ENCODE data around the gene TMEM163.

TMEM163 gene

GRCh38 chr2:134491771-134492441 lies 226.9 kb downstream of the TMEM163 start:
- Histone ChIP-seq H3K27me3 (ENCODE audit: control insufficient read depth, low read length) (0 out of 2 replicates have a peak, but pooled peaks cover 3% of the 10 kb centered on the region), H3K4me3 (ENCODE audit: low read length) (no peak overlapping the region), H3K4me1 (ENCODE audit: control insufficient read depth, low read length) (peaks cover 6% of the 10 kb centered on the region), H3F3A (ENCODE audit: control insufficient read depth, insufficient read depth) (no peaks in the 10 kb centered on the region), H4K20me1 (ENCODE audit: control insufficient read depth, insufficient read depth, low read depth, low read length) (no peaks in the 10 kb centered on the region), H3K9me2 (replicated peaks; ENCODE audit: control insufficient read depth, low read length) (no peaks in the 10 kb centered on the region), H3K27ac (ENCODE audit: low read depth, low read length) (no peak overlapping the region), H3K36me3 (ENCODE audit: control insufficient read depth, low read length) (no peaks in the 10 kb centered on the region), H3K4me2 (ENCODE audit: low read length) (no peak overlapping the region), H3K79me2 (ENCODE audit: control insufficient read depth, low read length) (no peaks in the 10 kb centered on the region), H3K9me3 (ENCODE audit: control insufficient read depth, insufficient read depth, low read length) (no peaks in the 10 kb centered on the region)
- no peak for TF ChIP-seq EZH2phosphoT487 (IDR thresholded peaks at IDR 0.05; ENCODE audit: borderline replicate concordance, low read length)
- TF ChIP-seq, protein P1, sequence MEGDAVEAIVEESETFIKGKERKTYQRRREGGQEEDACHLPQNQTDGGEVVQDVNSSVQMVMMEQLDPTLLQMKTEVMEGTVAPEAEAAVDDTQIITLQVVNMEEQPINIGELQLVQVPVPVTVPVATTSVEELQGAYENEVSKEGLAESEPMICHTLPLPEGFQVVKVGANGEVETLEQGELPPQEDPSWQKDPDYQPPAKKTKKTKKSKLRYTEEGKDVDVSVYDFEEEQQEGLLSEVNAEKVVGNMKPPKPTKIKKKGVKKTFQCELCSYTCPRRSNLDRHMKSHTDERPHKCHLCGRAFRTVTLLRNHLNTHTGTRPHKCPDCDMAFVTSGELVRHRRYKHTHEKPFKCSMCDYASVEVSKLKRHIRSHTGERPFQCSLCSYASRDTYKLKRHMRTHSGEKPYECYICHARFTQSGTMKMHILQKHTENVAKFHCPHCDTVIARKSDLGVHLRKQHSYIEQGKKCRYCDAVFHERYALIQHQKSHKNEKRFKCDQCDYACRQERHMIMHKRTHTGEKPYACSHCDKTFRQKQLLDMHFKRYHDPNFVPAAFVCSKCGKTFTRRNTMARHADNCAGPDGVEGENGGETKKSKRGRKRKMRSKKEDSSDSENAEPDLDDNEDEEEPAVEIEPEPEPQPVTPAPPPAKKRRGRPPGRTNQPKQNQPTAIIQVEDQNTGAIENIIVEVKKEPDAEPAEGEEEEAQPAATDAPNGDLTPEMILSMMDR (IDR thresholded peaks at IDR 0.05; ENCODE audit: low read depth, low read length, poor library complexity, severe bottlenecking) = no peak

GRCh38 chr2:134491022-134491421 lies 227.8 kb downstream of the TMEM163 start:
- Histone ChIP-seq H3K27ac (ENCODE audit: low read depth, low read length) (no peak overlapping the region), H3K79me2 (ENCODE audit: control insufficient read depth, low read length) (no peaks in the 10 kb centered on the region), H3K4me1 (ENCODE audit: control insufficient read depth, low read length) (peaks cover 6% of the 10 kb centered on the region), H4K20me1 (ENCODE audit: control insufficient read depth, insufficient read depth, low read depth, low read length) (no peaks in the 10 kb centered on the region), H3K4me2 (ENCODE audit: low read length) (no peak overlapping the region), H3K36me3 (ENCODE audit: control insufficient read depth, low read length) (no peaks in the 10 kb centered on the region), H3K9me2 (replicated peaks; ENCODE audit: control insufficient read depth, low read length) (no peaks in the 10 kb centered on the region), H3K4me3 (ENCODE audit: low read length) (no peak overlapping the region), H3F3A (ENCODE audit: control insufficient read depth, insufficient read depth) (no peaks in the 10 kb centered on the region), H3K9me3 (ENCODE audit: control insufficient read depth, insufficient read depth, low read length) (no peaks in the 10 kb centered on the region), H3K27me3 (ENCODE audit: control insufficient read depth, low read length) (0 out of 2 replicates have a peak, but pooled peaks cover 3% of the 10 kb centered on the region)
- TF ChIP-seq, protein P1 (IDR thresholded peaks at IDR 0.05; ENCODE audit: low read depth, low read length, poor library complexity, severe bottlenecking) = no peak
- no peak for TF ChIP-seq EZH2phosphoT487 (IDR thresholded peaks at IDR 0.05; ENCODE audit: borderline replicate concordance, low read length)

GRCh38 chr2:134490559-134490958 lies 228.2 kb downstream of the TMEM163 start:
- no peaks in the 10 kb centered on the region for H3F3A ChIP-seq (ENCODE audit: control insufficient read depth, insufficient read depth)
- 0 out of 2 replicates have a peak, but pooled peaks cover 3% of the 10 kb centered on the region for H3K27me3 ChIP-seq (ENCODE audit: control insufficient read depth, low read length)
- no peaks in the 10 kb centered on the region for H3K9me3 ChIP-seq (ENCODE audit: control insufficient read depth, insufficient read depth, low read length)
- no peaks in the 10 kb centered on the region for H3K79me2 ChIP-seq (ENCODE audit: control insufficient read depth, low read length)
- no peak overlapping the region for H3K4me2 ChIP-seq (ENCODE audit: low read length)
- no peak for TF ChIP-seq EZH2phosphoT487 (IDR thresholded peaks at IDR 0.05; ENCODE audit: borderline replicate concordance, low read length)
- TF ChIP-seq, protein P1 (IDR thresholded peaks at IDR 0.05; ENCODE audit: low read depth, low read length, poor library complexity, severe bottlenecking) = no peak
- no peaks in the 10 kb centered on the region for H3K9me2 ChIP-seq (replicated peaks; ENCODE audit: control insufficient read depth, low read length)
- H4K20me1 ChIP-seq (ENCODE audit: control insufficient read depth, insufficient read depth, low read depth, low read length) = no peaks in the 10 kb centered on the region
- no peak overlapping the region for H3K27ac ChIP-seq (ENCODE audit: low read depth, low read length)
- peaks cover 6% of the 10 kb centered on the region for H3K4me1 ChIP-seq (ENCODE audit: control insufficient read depth, low read length)
- no peak overlapping the region for H3K4me3 ChIP-seq (ENCODE audit: low read length)
- no peaks in the 10 kb centered on the region for H3K36me3 ChIP-seq (ENCODE audit: control insufficient read depth, low read length)

Measured in DOHH2 (cell line).